Measurements from ENCODE around the gene CANT1. TPM values are rescaled to one million over a fixed set of nuclear protein-coding genes. Genes with fewer than 3 reads are reported as not detected.

Gene CANT1
- total and polyA plus RNA-seq, 2 donors from 2014 or later: 23.0 to 56.6 TPM

DNA sequence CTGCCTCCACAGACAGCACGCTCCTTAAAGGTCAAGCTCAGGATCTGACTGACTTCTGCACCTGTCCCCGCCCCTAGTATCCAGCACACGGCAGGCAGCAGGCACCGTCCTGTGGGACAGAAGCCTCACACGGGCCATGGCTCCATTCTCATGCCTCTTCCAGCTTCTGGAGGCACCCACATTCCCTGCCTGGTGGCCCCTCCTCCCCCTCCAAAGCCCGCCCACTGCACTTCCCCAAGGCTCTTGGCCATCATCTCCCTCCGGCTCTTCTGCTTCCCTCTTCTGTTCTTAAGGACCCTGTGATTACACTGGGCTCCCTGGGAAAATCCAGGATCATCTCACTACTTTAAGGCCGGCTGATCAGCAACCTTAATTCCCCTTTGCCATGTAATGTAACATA is 3.5 kb downstream of the CANT1 start:
- Histone ChIP-seq H3K4me3 (ENCODE audit: low read length in 3 of 3) (no peak overlapping the region), H3K27me3 (ENCODE audit: control insufficient read depth, insufficient read depth, low read length) (no peaks in the 10 kb centered on the region), H3K9me3 (ENCODE audit: control insufficient read depth in 2 of 3, insufficient read depth in 1 of 3, low read length in 3 of 3) (no peaks in the 10 kb centered on the region), H3K9ac (ENCODE audit: low read length in 3 of 3) (no peak overlapping the region), H3K4me1 (ENCODE audit: control insufficient read depth in 2 of 3, insufficient read depth in 2 of 3, low read depth in 1 of 3, low read length in 3 of 3) (peaks cover 0 to 36% (median 18%) of the 10 kb centered on the region in 3 donors), H3K27ac (ENCODE audit: low read depth in 2 of 2, low read length in 2 of 2) (no peak overlapping the region), H3K36me3 (ENCODE audit: control insufficient read depth in 2 of 3, insufficient read depth in 3 of 3, low read length in 3 of 3) (peaks cover 0 to 2% (median 0%) of the 10 kb centered on the region in 3 donors)
- TF ChIP-seq CTCF (IDR thresholded peaks at IDR 0.05; ENCODE audit: borderline replicate concordance, extremely low read depth, insufficient read depth): no peak
- FAIRE-seq (no peak), DNase-seq (no peak)
- intact Hi-C loops (cut with DNase I): no loop called here

DNA sequence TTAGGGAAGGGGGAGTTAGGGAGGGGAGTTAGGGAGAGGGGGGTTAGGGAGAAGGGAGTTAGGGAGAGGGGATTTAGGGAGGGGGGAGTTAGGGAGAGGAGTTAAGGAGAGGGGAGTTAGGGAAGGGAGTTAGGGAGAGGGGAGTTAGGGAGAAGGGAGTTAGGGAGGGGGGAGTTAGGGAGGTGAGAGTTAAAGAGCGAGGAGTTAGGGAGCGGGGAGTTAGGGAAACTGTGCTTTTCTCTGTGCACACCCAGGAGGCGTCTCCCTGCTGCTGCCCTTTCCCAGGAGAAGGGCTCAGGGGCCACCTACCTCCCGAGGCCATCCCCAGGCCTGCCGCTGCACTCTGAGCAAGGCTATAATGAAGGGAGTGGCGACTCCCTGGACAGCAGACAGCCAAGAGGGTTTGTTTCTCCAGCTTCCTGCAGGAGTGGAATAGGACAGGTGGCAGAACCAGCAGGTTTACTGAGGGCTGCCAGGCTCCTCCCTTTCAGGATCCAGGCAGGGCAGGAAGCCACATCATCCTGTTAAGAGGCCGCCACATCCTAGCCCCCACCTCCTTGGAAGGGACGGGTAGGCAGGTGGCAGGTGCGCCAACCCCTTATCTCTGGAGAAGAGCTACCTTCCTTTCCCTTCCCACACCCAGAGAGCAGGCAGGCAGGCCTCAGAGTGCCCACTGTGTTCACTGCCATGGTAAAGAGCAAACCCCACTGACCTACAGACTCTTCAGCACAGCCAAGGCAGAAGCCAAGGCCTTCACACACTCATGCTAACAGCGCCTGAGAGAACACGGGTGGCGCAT is 4.3 kb downstream of the CANT1 start:
- FAIRE-seq (no peak), DNase-seq (peak in 2 of 5 donors; percentile 29 to 77)
- H3K9ac ChIP-seq (ENCODE audit: low read length in 3 of 3): no peak overlapping the region

DNA sequence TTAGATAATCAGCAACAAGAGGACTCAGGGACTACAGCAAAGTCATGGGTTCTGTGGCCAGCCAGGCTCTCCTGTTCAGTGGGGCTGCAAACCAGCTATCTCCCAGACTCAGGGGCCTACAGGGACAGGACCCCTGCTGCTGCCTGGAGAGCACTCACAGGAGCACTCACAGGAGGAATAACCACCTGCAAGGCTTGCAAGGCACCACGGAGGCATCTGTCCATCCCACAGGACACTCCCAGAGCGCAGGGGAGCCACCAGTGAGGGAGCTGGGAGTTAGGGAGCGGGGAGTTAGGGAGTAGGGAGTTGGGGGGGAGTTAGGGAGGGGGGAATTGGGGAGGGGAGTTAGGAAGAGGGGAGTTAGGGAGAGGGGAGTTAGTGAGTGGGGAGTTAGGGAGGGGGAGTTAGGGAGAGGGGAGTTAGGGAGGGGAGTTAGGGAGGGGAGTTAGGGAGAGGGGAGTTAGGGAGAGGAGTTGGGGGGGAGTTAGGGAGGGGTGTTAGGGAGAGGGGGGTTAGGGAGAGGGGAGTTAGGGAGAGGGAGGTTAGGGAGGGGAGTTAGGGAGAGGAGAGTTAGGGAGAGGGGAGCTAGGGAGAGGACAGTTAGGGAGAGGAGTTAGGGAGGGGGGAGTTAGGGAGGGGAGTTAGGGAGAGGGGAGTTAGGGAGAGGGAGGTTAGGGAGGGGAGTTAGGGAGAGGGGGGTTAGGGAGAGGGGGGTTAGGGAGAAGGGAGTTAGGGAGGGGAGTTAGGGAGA is 5.7 kb downstream of the CANT1 start:
- peak in 1 of 5 donors; percentile 20 for DNase-seq
- H3K4me3 ChIP-seq (ENCODE audit: low read length in 3 of 3): no peak overlapping the region
- no peaks in the 10 kb centered on the region for H3K9me3 ChIP-seq (ENCODE audit: control insufficient read depth in 2 of 3, insufficient read depth in 1 of 3, low read length in 3 of 3)
- intact Hi-C loops (cut with DNase I): no loop called here
- H3K9ac ChIP-seq (ENCODE audit: low read length in 3 of 3): no peak overlapping the region
- peaks cover 0 to 31% (median 13%) of the 10 kb centered on the region in 3 donors for H3K4me1 ChIP-seq (ENCODE audit: control insufficient read depth in 2 of 3, insufficient read depth in 2 of 3, low read depth in 1 of 3, low read length in 3 of 3)
- no peak for TF ChIP-seq CTCF (IDR thresholded peaks at IDR 0.05; ENCODE audit: borderline replicate concordance, extremely low read depth, insufficient read depth)
- no peak for FAIRE-seq
- peaks cover 0 to 2% (median 0%) of the 10 kb centered on the region in 3 donors for H3K36me3 ChIP-seq (ENCODE audit: control insufficient read depth in 2 of 3, insufficient read depth in 3 of 3, low read length in 3 of 3)
- no peaks in the 10 kb centered on the region for H3K27me3 ChIP-seq (ENCODE audit: control insufficient read depth, insufficient read depth, low read length)
- no peak overlapping the region for H3K27ac ChIP-seq (ENCODE audit: low read depth in 2 of 2, low read length in 2 of 2)

More for the DNA sequence above, 4.3 kb downstream of the CANT1 start:
- peaks cover 0 to 36% (median 18%) of the 10 kb centered on the region in 3 donors for H3K4me1 ChIP-seq (ENCODE audit: control insufficient read depth in 2 of 3, insufficient read depth in 2 of 3, low read depth in 1 of 3, low read length in 3 of 3)
- no peak overlapping the region for H3K27ac ChIP-seq (ENCODE audit: low read depth in 2 of 2, low read length in 2 of 2)
- no peaks in the 10 kb centered on the region for H3K27me3 ChIP-seq (ENCODE audit: control insufficient read depth, insufficient read depth, low read length)
- H3K36me3 ChIP-seq (ENCODE audit: control insufficient read depth in 2 of 3, insufficient read depth in 3 of 3, low read length in 3 of 3): peaks cover 0 to 2% (median 0%) of the 10 kb centered on the region in 3 donors
- H3K4me3 ChIP-seq (ENCODE audit: low read length in 3 of 3): peak overlapping the region in 1 of 3 donors; percentile 13
- H3K9me3 ChIP-seq (ENCODE audit: control insufficient read depth in 2 of 3, insufficient read depth in 1 of 3, low read length in 3 of 3): no peaks in the 10 kb centered on the region
- intact Hi-C loops (cut with DNase I): no loop called here
- no peak for TF ChIP-seq CTCF (IDR thresholded peaks at IDR 0.05; ENCODE audit: borderline replicate concordance, extremely low read depth, insufficient read depth)
